Measurements from ENCODE around the gene FBXO47.

FBXO47 gene

GRCh38 chr17:38921756-38922411 is 45.3 kb downstream of the FBXO47 start:
- DNase-seq: no peak
- H3K27ac ChIP-seq: no peak overlapping the region

GRCh38 chr17:38920374-38921291 is 46.6 kb downstream of the FBXO47 start:
- Histone ChIP-seq H3K4me3 (ENCODE audit: low read depth, low read length) (no peak overlapping the region), H3K27me3 (replicated peaks) (no peaks in the 10 kb centered on the region), H3K27ac (no peak overlapping the region), H3K36me3 (replicated peaks) (peaks cover 51% of the 10 kb centered on the region)
- in situ Hi-C loops (cut with HindIII; ENCODE audit: low pct_ligation_motif_present, low sequenced_read_pairs): no loop called here
- no peak for TF ChIP-seq CTCF (IDR thresholded peaks at IDR 0.05; ENCODE audit: low read depth, low read length, missing control alignments)
- DNase-seq: no peak

More at GRCh38 chr17:38921756-38922411, 45.3 kb downstream of the FBXO47 start:
- in situ Hi-C loops (cut with HindIII; ENCODE audit: low pct_ligation_motif_present, low sequenced_read_pairs): no loop called here
- Histone ChIP-seq H3K36me3 (replicated peaks) (peaks cover 38% of the 10 kb centered on the region), H3K27me3 (replicated peaks) (no peaks in the 10 kb centered on the region), H3K4me3 (ENCODE audit: low read depth, low read length) (no peak overlapping the region)
- no peak for TF ChIP-seq CTCF (IDR thresholded peaks at IDR 0.05; ENCODE audit: low read depth, low read length, missing control alignments)

GRCh38 chr17:38919316-38920078 is 47.7 kb downstream of the FBXO47 start:
- no peak for TF ChIP-seq CTCF (IDR thresholded peaks at IDR 0.05; ENCODE audit: low read depth, low read length, missing control alignments)

GRCh38 chr17:38918916-38919315 is 48.3 kb downstream of the FBXO47 start:
- DNase-seq: no peak
- H3K36me3 ChIP-seq (replicated peaks): peaks cover 68% of the 10 kb centered on the region
- in situ Hi-C loops (cut with HindIII; ENCODE audit: low pct_ligation_motif_present, low sequenced_read_pairs): no loop called here

More at GRCh38 chr17:38919316-38920078, 47.7 kb downstream of the FBXO47 start:
- in situ Hi-C loops (cut with HindIII; ENCODE audit: low pct_ligation_motif_present, low sequenced_read_pairs): no loop called here
- Histone ChIP-seq H3K27ac (no peak overlapping the region), H3K36me3 (replicated peaks) (peaks cover 62% of the 10 kb centered on the region), H3K27me3 (replicated peaks) (no peaks in the 10 kb centered on the region), H3K4me3 (ENCODE audit: low read depth, low read length) (no peak overlapping the region)
- DNase-seq: no peak

More at GRCh38 chr17:38918916-38919315, 48.3 kb downstream of the FBXO47 start:
- no peak overlapping the region for H3K27ac ChIP-seq
- H3K27me3 ChIP-seq (replicated peaks): no peaks in the 10 kb centered on the region
- no peak for TF ChIP-seq CTCF (IDR thresholded peaks at IDR 0.05; ENCODE audit: low read depth, low read length, missing control alignments)
- H3K4me3 ChIP-seq (ENCODE audit: low read depth, low read length): no peak overlapping the region

Measured in brain microvascular endothelial cell (primary cell).